DMS153 treated with DMSO at 0.1 percent for 48 hours (cell line): ENCODE measurements around the gene C6orf136.
A peak's percentile ranks its signal among the peaks of the same experiment; 100 is the strongest.

ENCODE experiments used
- DNase-seq: peaks from one replicate; lab custom pipeline; 2025; ENCODE audit not compliant: unreplicated experiment; lab: John Stamatoyannopoulos, UW

Gene C6orf136

GRCh38 chr6:30686009-30686907 lies 39.3 kb downstream of the C6orf136 start, which contains the start of gene PPP1R18:
PPP1R18 (minus strand) TSS chr6:30686645; CDS start chr6:30686018, 627 bp downstream.
- DNase-seq, result peak; percentile 7

- peak; percentile 88 for DNase-seq
Measured at GRCh38 chr6:30686908-30687658, 40.1 kb downstream of the C6orf136 start.

- no peak for DNase-seq
Measured at GRCh38 chr6:30687659-30688431, 40.9 kb downstream of the C6orf136 start.

GRCh38 chr6:30688569-30688968 lies 41.6 kb downstream of the C6orf136 start:
- DNase-seq, result no peak

GRCh38 chr6:30689022-30689865 lies 42.3 kb downstream of the C6orf136 start:
- DNase-seq, result no peak

- peak; percentile 2 for DNase-seq
Measured at GRCh38 chr6:30689985-30690384, 43.1 kb downstream of the C6orf136 start.

DNA sequence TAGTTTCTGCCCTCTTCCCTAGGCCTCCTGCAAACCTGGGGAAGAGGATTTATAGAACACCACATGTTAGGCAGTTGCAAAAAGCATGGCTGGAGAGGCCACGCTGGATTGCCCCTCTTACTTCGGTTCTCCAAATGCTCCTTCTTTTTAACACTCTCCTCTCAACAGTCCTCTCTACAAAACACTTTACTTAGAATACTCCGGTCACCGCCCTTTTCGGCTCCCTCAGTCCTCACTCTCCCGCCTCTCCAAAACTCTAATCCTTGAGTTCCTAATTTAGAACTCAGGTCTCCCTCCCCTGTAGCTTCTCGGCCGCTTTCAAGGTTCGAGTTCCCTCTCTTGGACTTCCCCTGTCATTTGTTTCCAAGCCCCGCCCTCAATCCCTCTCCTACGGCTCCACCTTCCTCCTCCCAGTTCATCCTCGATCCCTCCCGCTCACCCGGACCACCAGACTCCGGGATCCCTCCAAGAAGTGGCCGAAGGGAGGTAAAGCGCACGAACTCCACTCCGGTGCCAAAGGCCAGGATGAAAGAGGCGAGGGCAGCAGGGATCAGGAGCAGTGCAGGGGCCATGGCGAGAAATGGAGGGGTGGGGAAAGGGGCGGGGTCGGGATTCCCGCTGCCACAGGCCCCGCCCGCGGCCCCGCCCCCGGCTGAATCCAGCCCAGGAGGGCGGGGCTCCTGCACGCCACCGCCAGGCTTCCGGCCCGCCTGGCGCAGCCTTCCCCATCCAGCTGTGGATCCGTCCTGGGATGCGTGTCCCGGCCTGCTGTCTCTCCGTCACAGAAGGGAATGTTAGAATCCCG lies 43.7 kb downstream of the C6orf136 start, which contains the start of gene NRM:
TSS of gene NRM (minus strand) at position 582 of the 805 bp plus-strand sequence. CDS start at position 572, 10 bp downstream.
- peak; percentile 74 for DNase-seq

DNA sequence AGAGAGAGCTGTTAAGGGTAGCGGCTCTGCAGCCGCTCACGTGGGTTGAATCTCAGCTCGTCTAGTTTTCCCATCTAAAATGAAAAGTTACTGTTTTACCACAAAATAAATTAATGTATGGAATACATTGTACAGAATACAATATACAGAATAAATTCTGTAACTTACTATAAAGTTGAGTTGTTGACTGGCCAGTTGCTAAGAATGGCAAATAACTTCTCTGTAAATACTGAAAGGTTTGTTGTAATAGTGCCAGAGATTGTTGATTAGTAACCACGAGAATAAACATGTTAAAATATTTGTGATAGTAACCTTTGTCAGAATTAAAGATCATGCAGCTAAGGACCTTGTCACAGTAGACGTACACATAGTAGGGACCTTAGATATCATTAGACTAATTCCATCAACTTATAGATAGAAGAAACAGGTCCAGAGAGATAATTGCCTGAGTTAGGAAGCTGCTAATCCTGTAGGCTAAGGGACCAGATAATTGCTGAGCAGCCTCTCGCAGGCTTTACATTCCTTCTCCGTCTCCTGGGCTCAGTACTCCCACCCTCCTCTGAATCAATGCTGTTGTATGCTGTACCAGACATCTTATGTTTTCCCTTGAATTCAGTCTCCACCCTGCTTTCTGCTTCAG lies 44.4 kb downstream of the C6orf136 start:
- DNase-seq, result peak; percentile 6

DNA sequence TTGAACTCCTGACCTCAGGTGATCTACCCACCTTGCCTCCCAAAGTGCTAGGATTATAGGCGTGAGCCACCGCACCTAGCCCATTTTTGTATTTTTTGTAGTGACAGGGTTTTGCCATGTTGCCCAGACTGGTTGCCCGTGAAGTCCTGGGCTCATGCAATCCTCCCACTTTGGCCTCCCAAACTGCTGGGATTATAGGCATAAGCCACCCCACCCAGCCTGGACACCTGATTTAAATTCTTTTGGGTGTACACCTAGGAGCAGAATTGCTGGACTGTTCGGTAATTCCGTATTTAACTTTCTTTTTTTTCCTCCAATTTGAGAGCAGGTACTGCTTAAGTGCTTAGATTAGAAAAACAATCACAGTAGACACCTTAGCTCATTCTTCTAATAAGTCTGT lies 49.5 kb downstream of the C6orf136 start:
- DNase-seq, result no peak

GRCh38 chr6:30700340-30700739 lies 53.4 kb downstream of the C6orf136 start:
- DNase-seq, result no peak
